ENCODE results near the gene SRP68. TPM values are rescaled to one million over a fixed set of nuclear protein-coding genes. Genes with fewer than 3 reads are reported as not detected.

Gene SRP68
- polyA plus RNA-seq, 1 of the 3 experiments (the other 2 are of a cell fraction), result 76.8 TPM

DNA sequence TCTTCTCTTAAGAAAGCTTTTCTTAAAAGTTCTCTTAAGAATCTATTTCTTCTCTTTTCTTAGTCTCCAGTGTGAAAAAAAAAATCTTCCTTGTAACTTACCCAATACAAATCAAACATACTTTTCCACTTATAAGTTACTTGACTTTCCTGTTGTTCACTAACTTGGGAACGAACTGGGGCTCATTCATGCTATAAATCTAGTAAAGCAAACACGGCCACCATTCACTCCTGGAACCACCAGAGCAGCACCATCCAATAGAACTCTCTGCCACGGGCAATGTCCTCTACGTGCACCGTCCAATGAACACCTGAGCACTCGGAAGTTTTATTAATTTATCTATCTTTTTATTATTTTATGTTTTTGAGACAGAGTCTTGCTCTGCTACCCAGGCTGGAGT, 20.8 kb downstream of the SRP68 start:
- no peaks in the 10 kb centered on the region for H3K9me2 ChIP-seq
- H3K27me3 ChIP-seq (ENCODE audit: insufficient read depth), result no peaks in the 10 kb centered on the region
- TF ChIP-seq FOXM1 (IDR thresholded peaks at IDR 0.05; ENCODE audit: low read depth) (no peak), POLR2AphosphoS5 (IDR thresholded peaks at IDR 0.05; ENCODE audit: low read depth, low read length) (no peak), NFIC (IDR thresholded peaks at IDR 0.05; ENCODE audit: borderline replicate concordance) (no peak), RFX5 (IDR thresholded peaks at IDR 0.05; ENCODE audit: low read length) (no peak), RXRA (IDR thresholded peaks at IDR 0.05; ENCODE audit: borderline replicate concordance, low read depth) (no peak), ELF1 (IDR thresholded peaks at IDR 0.05) (no peak)
- ChIA-PET POLR2A (no interaction called here), CTCF (interaction anchor here (1.3 to 2.6 kb wide), 4 partner anchors 23 to 228 kb away, joined by 3 to 17 read pairs (median 5); partner anchors contain the start of gene GALR2)
- no peak overlapping the region for H3K4me2 ChIP-seq
- H3F3A ChIP-seq (replicated peaks; ENCODE audit: insufficient read depth), result peaks cover 13% of the 10 kb centered on the region
- DNase-seq, result no peak
- H3K9me3 ChIP-seq, result no peaks in the 10 kb centered on the region
- peaks cover 22% of the 10 kb centered on the region; the same call in 1 of the 2 replicates for H3K79me2 ChIP-seq (ENCODE audit: insufficient read depth)
- H3K36me3 ChIP-seq (replicated peaks in 1 of 2; ENCODE audit: control insufficient read depth in 1 of 2, insufficient read depth in 2 of 2, low read length in 1 of 2), result peaks cover 64 to 78% of the 10 kb centered on the region in 2 experiments
- WGBS (ENCODE audit: low lambda C conversion rate), result 92% methylated on average over 6 of the region's 6 CpGs
- H3K9ac ChIP-seq, result no peak overlapping the region
- H3K4me1 ChIP-seq (ENCODE audit: control insufficient read depth in 1 of 2, insufficient read depth in 2 of 2, low read depth in 1 of 2, low read length in 1 of 2), result no peaks in the 10 kb centered on the region
- no peak overlapping the region for H3K4me3 ChIP-seq (ENCODE audit: low read depth in 2 of 2, low read length in 1 of 2)
- no peaks in the 10 kb centered on the region for H4K20me1 ChIP-seq (ENCODE audit: insufficient read depth)
- H2AFZ ChIP-seq (ENCODE audit: low read depth), result no peak overlapping the region
- H3K27ac ChIP-seq (ENCODE audit: low read depth in 2 of 2, low read length in 1 of 2), result no peak overlapping the region

DNA sequence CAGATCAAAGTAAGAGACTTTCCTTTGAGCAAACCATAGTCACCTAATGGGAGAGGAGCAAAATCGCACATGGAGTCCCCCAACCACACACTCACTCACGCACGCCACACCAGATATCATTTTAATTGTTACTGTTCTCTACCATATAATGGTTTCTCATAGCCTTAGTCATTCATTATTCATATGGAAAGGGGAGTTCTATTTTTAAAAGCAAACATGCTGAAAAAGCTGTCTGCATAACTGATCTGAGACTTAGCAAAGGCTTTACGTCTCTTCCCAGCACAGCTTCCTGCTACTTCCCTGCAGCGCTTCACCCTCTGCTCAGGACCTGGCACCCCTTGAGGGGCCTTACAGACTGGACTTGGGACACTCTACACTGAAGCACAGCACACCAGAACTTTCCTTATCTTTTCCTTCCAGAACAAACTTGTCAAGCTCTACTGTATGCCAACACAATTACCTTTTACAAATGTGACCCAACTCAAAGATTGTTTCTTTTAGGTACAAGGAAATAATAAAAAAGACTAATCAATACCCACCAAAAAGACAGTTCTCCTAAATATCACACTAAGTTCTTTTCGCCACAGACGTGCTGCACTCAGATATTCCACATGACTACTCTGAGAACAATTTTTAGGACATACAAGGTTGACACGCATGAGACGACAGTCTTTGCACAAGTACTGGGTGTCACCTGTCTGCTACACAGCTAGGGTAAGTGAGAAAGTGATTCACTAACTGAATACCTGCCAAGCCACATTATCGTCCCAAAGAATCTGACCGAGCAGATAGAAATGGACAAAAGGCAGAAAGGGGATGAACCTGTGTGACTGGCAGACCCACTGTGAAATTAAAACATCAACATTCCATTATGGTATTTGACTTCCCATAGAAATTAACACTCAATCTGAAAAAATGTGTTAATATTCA, 21.5 kb downstream of the SRP68 start:
- no peaks in the 10 kb centered on the region for H3K9me2 ChIP-seq
- H3K9me3 ChIP-seq, result no peaks in the 10 kb centered on the region
- CTCF ChIA-PET, result interaction anchor here (0.8 to 2.6 kb wide), 6 partner anchors 9 to 229 kb away, joined by 3 to 17 read pairs (median 5); partner anchors contain the start of gene GALR2
- no peak for DNase-seq
- POLR2A ChIA-PET, result no interaction called here
- H3K79me2 ChIP-seq (ENCODE audit: insufficient read depth), result peaks cover 22% of the 10 kb centered on the region; the same call in 1 of the 2 replicates
- H3K27me3 ChIP-seq (ENCODE audit: insufficient read depth), result no peaks in the 10 kb centered on the region
- H3F3A ChIP-seq (replicated peaks; ENCODE audit: insufficient read depth), result peaks cover 13% of the 10 kb centered on the region
- no peak overlapping the region for H3K9ac ChIP-seq
- WGBS (ENCODE audit: low lambda C conversion rate), result 91% methylated on average over 11 of the region's 11 CpGs
- H3K4me2 ChIP-seq, result no peak overlapping the region
- H3K4me3 ChIP-seq (ENCODE audit: low read depth in 2 of 2, low read length in 1 of 2), result no peak overlapping the region
- H3K4me1 ChIP-seq (ENCODE audit: control insufficient read depth in 1 of 2, insufficient read depth in 2 of 2, low read depth in 1 of 2, low read length in 1 of 2), result no peaks in the 10 kb centered on the region
- no peak for TF ChIP-seq FOSL2 (IDR thresholded peaks at IDR 0.05; ENCODE audit: borderline replicate concordance, low read depth)
- TF ChIP-seq ELF1 (IDR thresholded peaks at IDR 0.05), result no peak
- TF ChIP-seq RXRA (IDR thresholded peaks at IDR 0.05; ENCODE audit: borderline replicate concordance, low read depth), result no peak
- TF ChIP-seq CHD2 (IDR thresholded peaks at IDR 0.05; ENCODE audit: low read length, partially characterized antibody), result no peak
- TF ChIP-seq FOXM1 (IDR thresholded peaks at IDR 0.05; ENCODE audit: low read depth), result no peak
- TF ChIP-seq GATA2 (CRISPR knock-in tag; IDR thresholded peaks at IDR 0.05), result no peak
- no peak for TF ChIP-seq JUND (IDR thresholded peaks at IDR 0.05)
- TF ChIP-seq RCOR1 (IDR thresholded peaks at IDR 0.05; ENCODE audit: low read length), result no peak
- TF ChIP-seq, protein P1, sequence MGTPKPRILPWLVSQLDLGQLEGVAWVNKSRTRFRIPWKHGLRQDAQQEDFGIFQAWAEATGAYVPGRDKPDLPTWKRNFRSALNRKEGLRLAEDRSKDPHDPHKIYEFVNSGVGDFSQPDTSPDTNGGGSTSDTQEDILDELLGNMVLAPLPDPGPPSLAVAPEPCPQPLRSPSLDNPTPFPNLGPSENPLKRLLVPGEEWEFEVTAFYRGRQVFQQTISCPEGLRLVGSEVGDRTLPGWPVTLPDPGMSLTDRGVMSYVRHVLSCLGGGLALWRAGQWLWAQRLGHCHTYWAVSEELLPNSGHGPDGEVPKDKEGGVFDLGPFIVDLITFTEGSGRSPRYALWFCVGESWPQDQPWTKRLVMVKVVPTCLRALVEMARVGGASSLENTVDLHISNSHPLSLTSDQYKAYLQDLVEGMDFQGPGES (IDR thresholded peaks at IDR 0.05; ENCODE audit: low read depth, low read length), result no peak
- TF ChIP-seq SMC3 (IDR thresholded peaks at IDR 0.05; ENCODE audit: low read depth, low read length), result no peak
- TF ChIP-seq, protein P2, sequence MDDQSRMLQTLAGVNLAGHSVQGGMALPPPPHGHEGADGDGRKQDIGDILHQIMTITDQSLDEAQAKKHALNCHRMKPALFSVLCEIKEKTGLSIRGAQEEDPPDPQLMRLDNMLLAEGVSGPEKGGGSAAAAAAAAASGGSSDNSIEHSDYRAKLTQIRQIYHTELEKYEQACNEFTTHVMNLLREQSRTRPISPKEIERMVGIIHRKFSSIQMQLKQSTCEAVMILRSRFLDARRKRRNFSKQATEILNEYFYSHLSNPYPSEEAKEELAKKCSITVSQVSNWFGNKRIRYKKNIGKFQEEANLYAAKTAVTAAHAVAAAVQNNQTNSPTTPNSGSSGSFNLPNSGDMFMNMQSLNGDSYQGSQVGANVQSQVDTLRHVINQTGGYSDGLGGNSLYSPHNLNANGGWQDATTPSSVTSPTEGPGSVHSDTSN (IDR thresholded peaks at IDR 0.05), result no peak
- H4K20me1 ChIP-seq (ENCODE audit: insufficient read depth), result no peaks in the 10 kb centered on the region
- H3K36me3 ChIP-seq (replicated peaks in 1 of 2; ENCODE audit: control insufficient read depth in 1 of 2, insufficient read depth in 2 of 2, low read length in 1 of 2), result peaks cover 61 to 77% of the 10 kb centered on the region in 2 experiments
- no peak overlapping the region for H2AFZ ChIP-seq (ENCODE audit: low read depth)
- no peak overlapping the region for H3K27ac ChIP-seq (ENCODE audit: low read depth in 2 of 2, low read length in 1 of 2)
